Measurements from ENCODE around the gene PITHD1.
"Not testable (repeated sequence)": the region's sequence is repeated elsewhere in the genome, so short reads cannot be mapped to it uniquely, and the experiment has no call there.

Gene PITHD1

DNA sequence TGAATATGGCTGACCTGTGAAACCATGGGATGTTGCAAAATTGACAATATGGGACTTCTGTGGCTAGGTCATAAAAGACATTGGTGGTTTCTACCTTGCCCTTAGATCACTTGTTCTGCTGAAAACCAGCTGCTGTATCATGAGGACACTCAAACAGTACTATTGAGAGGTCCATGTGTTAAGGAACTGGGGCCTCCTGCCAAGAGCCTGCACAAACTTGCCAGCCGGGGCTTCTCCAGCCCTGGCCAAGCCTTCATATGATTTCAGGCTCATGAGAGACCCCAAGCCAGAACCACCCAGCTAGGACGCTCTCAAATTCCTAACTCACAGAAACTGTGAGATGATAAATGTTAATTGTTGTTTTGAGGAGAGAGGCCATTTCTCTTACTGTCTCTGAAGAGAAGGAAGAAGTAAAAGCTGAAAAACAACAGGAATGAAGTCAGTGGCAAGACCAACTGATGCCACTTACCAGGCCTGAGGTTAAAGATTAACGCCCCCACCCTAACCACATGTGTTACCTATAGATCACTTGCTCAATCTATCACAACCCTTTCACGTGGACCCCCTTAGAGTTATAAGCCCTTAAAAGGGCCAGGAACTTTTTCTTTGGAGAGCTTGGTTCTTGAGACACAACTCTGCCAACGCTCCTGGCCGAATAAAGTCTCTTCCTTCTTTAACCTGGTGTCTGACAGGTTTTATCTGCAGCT is 3.9 kb upstream of the PITHD1 start:
- no peak for DNase-seq

DNA sequence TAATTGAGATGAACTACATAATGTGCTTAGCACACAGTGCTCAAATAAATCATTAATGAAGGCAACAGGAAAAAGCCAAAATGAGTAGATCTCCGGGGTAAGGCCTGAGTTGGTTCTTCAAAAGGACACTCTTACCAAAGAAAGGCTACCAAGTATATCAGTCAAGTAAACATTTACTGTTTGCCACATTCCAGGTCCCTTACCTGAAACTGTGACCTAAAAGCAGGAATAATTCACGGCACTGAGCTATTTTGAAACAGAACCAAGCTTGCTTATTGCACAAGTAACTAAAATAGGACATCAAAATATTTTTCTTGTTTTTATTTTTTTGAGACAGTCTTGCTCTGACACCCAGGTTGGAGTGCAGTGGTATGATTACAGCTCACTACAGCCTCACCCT is 2.0 kb upstream of the PITHD1 start:
- no peak for DNase-seq

DNA sequence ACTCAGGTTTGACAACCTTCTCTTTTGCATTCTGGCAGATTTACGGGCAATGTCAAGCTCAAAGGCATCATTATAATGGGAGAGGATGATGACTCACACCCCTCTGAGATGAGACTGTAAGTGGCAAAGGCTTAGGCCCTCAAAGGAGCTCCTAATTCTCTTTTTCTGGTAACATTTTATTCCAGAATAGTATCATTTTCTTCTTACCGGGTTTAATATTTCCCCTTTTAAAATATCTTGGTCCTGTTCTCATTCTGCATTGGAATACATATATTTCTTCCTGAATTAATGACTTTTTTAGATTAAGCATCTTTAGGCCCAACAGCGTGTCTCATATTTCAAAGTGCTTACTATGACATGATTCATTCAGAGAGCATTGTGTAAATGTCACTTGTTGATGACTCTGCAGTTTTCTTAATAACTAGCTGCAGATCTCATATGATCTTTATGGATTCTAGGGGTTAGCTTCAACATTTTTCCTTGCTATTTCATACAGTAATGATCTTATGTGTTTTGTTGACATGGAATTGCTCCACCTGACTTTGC is 1.7 kb downstream of the PITHD1 start:
- peak; percentile 61 for DNase-seq

DNA sequence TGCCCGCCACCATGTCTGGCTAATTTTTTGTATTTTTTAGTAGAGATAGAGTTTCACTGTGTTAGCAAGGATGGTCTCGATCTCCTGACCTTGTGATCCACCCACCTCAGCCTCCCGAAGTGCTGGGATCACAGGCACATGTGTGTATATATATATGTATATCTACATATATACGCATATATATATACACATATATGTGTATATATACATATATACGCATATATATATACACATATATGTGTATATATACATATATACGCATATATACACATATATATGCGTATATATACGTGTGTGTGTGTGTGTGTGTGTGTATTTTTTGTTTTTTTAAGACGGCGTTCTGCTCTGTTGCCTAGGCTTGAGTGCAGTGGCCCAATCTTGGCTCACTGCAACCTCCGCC is 4.9 kb downstream of the PITHD1 start:
- not testable (repeated sequence) for DNase-seq

DNA sequence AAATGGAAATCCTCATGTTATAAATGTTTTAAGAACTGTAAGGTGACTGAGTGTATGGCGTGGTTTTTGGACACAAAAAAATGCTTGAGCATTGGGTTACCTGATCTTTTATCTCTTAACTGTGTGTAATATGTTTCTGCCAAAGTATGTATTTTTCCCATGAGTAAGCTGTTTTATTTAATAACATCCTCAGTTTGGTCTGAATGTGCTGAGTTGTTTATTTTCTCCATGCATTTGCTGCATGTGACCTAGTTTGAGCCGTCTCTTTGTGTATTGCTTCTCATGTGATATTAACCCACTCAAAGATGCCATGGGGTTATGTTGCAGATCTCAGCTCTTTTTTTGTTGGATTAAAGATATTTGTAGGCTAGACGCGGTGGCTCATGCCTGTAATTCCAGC is 6.6 kb downstream of the PITHD1 start:
- DNase-seq, result no peak

DNA sequence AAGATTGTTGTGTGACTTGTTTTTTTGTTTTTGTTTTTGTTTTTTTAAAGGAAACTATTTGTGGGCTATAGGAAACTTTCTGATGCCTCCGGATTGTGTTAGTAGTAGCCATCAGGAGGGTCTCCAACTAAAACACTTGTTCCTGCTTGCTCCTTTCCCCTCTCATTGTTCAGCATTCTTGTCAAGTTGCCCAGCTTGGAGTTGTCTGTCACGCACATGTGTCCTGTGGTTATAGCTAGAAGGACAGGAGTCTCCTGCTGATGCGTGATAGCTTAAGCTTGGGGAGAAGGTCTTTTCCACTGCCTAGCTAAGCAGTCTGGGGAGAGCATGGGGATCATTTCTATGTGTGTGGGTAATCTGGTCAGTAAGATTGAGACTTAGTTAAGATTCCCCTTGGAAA is 9.5 kb downstream of the PITHD1 start:
- DNase-seq, result no peak

DNA sequence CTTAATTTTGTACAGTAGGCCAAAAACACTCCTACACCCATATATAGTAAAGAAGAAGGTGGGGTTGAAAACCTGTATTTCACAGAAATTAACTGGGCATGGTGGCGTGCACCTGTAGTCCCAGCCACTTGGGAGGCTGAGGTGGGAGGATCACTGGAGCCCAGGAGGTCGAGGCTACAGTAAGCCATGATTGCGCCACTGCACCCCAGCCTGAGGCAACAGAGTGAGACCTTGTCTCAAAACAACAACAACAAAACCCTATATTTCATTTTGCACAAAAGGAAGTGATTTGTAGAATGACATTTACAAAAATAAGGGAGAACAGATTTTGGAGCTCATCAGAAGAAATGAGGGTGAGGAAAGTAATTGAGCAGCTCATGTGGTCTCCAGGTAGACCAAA is 10.5 kb downstream of the PITHD1 start:
- no peak for DNase-seq

DNA sequence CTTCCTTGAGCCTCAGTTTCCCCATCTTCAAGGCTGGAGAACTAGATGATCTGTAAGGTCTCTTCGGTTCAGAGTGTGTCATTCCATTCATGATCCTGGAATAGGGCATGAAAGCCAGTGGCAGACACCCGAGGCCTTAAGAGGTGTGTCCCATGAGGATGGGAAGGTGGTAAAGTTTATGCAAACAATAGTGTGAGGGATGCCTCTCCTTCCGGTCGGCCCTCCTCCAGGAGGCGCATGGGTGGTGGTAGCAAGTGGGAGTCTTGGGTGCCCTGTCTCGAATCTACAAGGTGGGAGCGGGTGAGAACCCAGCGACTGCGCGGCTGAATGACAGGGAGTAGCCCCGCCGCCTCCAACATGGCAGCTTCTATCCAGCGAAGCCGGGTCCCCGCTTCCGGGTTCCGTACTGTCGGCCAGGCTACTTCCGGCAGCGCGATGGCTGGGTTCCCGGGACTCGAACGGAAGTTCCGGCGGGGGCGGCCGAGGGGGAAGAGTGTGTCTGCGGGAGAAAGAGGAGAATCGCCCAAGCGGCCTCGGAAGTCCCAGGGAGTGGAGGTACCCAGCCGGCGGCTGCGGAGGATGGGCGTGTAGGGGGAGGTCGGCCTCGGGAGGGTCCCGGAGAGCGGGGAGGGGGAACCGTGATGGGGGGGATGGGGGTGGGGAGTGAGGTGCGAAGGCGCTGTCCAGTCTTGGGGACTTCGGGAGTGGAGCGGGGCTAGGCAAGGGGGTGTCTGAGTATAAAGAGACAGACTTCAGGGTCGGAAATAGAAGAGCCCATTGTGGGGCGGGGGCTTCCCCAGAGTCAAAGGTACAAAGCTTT is 12.7 kb downstream of the PITHD1 start, which contains the start of gene LYPLA2:
Gene LYPLA2 (plus strand): TSS at position 450 of the 820 bp plus-strand sequence. CDS start 1,538 bp downstream, outside the sequence.
- DNase-seq, result peak; percentile 96

DNA sequence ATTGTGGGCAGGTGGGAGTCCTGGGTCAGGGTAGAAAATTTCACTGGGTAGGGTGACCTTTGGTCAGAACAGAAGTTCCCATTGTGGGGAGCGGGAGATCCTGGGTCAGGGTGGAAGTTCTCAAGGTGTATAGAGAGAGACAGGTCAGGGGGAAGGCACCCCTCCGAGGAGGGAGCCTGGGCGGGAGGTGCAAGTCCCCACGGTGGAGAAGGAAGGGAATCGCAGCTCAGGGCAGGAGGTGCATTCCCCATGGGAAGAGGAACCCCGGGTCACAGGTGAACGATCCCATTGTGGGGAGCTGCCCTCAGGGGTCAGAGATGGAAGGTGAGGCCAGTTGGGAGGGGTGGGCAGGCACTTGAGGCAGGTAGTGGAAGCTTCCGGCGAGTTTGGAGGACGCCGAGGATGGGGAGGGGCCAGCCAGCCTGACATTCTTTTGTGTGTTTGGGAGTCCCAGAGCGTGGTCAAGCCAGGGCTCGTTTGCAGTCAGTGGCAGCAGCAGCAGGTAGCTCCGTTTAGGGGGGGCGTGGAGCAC is 13.4 kb downstream of the PITHD1 start:
- DNase-seq, result no peak

DNA sequence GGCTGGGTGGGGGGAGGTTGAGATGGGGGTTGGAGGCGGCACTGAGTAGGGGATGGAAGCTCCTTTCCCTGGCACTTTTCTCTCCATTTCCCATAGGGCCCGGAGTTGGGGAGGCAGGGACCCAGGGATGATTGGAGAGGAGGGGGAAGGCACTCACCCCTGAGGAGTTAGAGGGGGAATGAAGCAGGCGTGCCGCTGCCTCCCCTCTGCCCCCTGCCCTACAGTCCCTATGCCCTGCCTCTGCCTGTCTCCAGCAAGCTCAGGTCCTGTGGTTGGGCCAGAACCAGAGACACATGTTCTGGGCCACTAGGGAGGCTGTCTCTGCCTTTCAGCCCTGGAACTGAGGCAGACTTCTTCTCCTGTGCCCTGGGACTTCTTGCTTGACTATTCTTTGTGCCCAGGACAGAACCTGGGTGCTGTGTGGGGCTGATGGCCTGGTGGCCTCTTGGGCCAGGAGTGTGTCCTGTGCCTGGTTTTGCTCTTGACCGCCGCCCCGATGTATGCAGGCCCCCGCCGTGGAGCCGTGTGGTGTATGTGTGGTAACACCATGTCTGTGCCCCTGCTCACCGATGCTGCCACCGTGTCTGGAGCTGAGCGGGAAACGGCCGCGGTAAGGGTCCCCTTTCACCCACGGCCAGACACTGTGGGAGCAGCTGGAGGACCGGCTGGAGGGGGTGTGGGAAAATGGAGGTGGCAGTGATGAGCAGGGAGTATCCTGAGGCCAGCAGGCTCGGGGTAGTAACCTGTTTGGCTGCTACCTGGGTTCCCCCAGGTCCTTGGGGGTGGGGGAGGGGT is 14.1 kb downstream of the PITHD1 start:
- DNase-seq, result no peak

DNA sequence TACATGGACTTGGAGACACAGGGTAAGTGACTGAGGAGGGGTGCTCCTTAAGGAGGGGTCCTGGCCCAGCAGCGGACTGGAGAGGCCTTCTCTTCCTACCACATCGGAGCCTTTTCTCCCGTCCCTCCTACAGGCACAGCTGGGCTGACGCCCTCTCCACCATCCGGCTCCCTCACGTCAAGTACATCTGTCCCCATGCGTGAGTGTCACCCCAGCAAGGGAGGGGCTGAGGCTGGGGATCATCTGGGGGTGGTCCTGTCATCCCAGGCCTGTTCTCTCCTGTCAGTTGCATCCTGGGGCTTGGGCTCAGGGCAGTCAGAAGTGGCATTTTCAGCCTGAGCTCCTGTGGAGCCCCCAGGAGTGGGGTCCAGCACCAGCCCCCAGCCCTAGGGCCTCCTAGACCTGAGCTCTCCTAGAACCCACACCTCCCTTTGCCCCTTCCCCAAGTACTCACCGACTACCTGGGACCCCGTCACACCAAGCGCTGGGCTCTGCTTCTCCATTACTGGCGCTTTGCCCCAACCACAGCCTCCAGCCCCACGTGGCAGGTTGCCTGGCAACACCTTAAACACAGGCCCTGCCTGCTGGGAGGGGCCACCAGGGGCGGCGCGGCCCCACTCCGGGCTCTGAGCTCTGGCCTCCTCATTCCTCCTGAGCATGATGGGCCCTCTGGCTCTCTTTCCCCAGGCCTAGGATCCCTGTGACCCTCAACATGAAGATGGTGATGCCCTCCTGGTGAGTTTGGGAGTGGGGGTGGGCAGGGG is 15.0 kb downstream of the PITHD1 start:
- DNase-seq, result no peak

DNA sequence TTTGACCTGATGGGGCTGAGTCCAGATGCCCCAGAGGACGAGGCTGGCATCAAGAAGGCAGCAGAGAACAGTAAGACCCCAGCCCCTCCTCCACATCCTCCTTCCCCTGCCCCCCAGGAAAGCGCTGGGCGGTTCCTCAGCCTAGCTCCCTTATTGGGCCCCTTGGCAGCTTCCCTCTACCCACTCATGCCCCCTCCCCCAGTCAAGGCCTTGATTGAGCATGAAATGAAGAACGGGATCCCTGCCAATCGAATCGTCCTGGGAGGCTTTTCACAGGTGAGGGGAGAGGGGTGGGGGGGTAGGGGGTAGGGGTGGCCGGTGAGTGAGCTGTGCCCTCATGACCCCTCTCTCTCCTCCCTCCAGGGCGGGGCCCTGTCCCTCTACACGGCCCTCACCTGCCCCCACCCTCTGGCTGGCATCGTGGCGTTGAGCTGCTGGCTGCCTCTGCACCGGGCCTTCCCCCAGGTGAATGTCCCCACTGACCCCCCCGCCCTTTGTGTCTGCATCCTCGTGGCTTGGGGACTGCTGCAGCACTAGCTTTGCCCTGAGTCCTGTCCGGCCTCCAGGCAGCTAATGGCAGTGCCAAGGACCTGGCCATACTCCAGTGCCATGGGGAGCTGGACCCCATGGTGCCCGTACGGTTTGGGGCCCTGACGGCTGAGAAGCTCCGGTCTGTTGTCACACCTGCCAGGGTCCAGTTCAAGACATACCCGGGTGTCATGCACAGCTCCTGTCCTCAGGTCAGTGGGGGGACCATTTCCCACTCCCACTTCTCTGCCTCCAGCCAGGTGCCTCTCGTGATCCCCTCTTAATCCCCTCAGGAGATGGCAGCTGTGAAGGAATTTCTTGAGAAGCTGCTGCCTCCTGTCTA is 15.9 kb downstream of the PITHD1 start:
- DNase-seq, result no peak

DNA sequence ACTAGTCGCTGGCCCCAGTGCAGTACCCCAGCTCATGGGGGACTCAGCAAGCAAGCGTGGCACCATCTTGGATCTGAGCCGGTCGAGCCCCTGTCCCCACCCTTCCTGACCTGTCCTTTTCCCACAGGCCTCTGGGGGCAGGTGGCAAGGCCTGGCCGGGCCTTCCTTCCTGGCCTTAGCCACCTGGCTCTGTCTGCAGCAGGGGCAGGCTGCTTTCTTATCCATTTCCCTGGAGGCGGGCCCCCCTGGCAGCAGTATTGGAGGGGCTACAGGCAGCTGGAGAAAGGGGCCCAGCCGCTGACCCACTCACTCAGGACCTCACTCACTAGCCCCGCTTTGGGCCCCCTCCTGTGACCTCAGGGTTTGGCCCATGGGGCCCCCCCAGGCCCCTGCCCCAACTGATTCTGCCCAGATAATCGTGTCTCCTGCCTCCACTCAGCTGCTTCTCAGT is 16.5 kb downstream of the PITHD1 start:
- not testable (repeated sequence) for DNase-seq

DNA sequence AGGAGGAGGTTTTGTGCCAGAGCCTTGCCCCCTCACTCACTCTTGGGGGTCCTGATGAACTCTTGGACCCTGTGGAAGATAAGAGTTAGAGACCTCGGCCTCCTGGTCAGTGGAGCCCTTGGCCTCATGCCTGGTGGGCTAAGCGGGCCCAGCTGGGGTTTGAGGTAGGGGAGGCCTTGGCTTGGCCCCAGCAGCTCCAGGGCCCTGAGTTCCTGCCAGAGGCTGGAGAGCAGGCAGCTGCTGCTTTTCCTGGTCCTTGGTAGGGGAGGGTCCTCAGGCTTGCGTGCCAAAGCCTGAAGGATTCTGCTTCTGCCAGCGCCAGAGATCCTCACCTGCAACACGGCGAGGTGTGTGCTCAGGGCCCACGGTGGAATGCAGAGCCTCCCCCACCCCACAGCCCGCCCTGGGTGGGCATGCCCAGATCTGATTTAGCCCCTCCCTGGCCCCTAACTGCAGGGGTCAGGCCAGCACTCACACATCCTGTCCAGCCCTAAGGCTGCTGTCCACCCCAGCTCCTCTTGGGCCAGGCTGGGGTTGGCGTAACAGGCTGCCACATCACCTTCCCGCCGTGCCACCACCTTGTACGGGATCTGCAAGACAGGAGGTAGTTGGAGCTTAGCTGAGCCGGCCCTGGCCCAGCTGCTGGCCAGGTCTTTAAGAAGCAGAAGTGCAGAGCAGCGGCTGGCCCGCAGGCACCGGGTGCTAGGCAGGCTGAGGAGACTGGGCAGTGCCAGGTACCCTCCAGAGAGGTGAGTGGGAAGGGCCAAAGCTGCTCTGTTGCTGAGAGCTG is 17.7 kb downstream of the PITHD1 start:
- DNase-seq, result no peak

DNA sequence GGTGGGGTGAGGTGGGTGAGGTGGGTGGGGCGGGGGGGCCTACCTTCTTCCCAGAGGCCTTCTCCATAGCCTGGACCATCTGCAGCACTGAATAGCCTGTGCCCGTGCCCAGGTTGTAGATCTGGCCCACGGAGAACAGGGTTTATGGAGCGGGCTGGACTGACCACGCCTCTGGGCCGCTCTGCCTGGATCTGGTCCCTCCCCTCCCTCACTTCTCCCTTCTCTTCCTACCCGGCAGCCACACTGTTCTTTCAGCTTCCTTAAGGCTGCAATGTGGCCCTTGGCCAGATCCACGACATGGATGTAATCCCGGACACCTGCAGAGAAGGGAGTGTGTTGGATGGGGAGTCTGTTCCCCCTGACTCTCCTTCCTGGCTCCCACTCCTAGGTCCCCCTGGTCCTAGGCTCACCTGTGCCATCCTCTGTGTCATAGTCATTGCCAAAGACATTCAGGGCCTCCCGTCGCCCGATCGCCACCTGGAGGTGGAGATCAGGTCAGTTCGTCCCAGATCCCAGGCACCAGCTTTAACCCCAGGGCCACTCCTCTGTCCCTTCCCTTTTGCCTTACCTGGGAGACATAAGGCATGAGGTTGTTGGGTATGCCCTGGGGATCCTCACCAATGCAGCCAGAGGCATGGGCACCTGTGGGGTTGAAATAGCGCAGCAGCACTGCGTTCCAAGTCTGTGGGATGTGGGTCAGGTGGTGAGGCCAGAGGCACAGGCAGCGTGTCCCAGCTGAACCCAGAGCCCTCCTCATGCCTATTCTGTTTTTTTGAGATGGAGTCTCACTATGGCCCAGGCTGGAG is 18.5 kb downstream of the PITHD1 start:
- no peak for DNase-seq

DNA sequence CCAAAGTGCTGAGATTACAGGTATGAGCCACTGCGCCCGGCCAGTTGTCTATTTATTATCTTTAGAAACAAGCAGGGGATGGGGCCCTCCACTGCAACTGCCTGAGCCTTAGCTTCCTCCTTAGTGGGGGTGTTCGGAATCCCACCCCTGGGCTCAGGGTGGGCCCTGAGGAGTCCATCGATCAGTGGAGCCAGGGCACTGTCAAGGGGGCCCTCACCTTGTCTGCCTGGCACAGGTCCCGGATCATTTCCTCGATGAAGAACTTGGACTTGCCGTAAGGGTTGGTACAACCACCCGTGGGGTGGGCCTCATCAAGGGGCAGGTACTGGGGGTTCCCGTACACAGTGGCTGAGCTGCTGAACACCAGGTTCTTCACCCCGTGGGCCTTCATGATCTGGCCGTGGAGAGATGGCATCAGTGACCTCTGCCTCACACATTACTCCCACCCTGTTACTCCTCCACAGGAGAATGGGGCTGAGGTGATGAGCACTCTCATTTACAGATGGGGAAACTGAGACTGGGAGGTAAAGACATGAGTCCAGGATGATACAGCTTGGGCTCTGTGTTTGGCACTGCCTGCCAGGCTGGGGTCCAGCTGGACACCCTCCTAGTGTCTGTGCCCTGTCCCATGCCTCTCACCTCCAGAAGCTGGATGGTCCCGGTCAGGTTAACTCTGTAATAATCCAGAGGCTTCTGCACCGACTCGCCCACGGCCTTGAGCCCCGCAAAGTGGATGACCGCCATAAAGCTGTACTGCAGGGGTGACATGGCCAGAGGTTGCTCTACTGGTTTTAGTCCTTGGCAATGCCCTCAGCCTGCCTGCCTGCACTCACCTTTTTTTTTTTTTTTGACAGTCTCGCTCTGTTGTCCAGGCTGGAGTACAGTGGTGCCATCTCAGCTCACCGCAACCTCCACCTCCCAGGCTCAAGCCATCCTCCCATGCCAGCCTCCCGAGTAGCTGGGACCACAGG is 19.5 kb downstream of the PITHD1 start:
- no peak for DNase-seq

DNA sequence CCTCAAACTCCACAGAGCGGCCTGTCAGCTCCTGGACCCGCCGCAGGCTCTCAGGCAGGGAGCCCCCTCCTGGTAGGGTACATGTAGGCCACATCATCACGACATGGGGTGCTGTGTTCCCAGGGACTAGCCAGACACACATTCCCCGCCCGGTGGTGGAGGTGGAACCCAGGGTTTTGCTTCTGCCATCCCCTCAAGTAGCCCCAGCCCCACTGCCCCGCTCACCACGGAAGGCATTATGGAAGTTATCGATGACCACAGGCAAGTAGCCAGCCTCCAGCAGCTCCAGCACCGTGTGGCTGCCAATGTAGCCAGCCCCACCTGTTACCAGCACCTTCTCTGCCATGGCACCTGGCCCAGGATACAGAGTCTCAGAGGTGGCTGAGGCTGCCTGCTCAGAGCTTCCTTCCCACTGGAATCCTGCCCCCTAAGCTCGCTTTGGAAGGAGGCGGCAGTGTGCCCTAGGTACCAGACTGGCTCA is 20.5 kb downstream of the PITHD1 start:
- no peak for DNase-seq

DNA sequence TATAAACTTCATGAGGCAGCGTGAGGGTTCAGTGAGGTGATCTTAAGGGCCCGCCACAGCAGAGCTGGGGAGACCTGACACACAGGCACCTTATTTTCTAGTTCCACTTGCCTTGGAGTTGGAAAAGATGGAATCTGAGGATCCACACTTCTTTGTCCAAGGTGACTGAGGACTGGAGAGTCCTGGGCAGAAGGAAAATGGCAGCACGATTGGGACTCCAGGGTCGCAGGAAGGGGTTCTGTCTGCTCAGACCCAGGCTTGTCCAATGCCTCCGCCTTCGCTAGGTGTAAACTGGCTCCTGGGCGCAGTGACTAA is 21.0 kb downstream of the PITHD1 start:
- DNase-seq, result no peak

All from suppressor macrophage treated with lipopolysaccharide for 4 hours (primary cell).